Natural killer cell treated with Interleukin-12 subunit alpha and Interleukin-12 subunit beta and Interleukin-15 and Interleukin-18, amount 100 ng/mL, for 72 hours (primary cell): ENCODE results near the gene ARNT2. TPM values are rescaled to one million over a fixed set of nuclear protein-coding genes. Genes with fewer than 3 reads are reported as not detected.

Source experiments
- ATAC-seq, 2 donors: fragments of 150-1000 bp; cut with Tn5 transposase in 1 of 2; sonication (Bioruptor Pico), chemical (Tn5 transposase) in 1 of 2; 2 replicates each; pipeline ENCODE4 v1.10.0; 2021
- DNase-seq: peaks from one replicate; pipeline ENCODE4 v3.0.0; 2022; ENCODE audit warnings: low spot score
- H3K27ac Mint-ChIP-seq, 2 donors: 1 replicate in 1 of 2; 2 replicates in 1 of 2; pipeline ENCODE4 v1.8.0; 2022; ENCODE audit warnings: mixed read lengths in 2 of 2, mild to moderate bottlenecking in 1 of 2, moderate library complexity in 1 of 2
- H3K27me3 Mint-ChIP-seq, 2 donors: 1 replicate in 1 of 2; 2 replicates in 1 of 2; pipeline ENCODE4 v1.8.0; 2022; ENCODE audit warnings: mixed read lengths in 2 of 2
- H3K36me3 Mint-ChIP-seq: one replicate; pipeline ENCODE4 v1.8.0; 2022; ENCODE audit warnings: mixed read lengths
- H3K4me1 Mint-ChIP-seq, 2 donors: 1 replicate in 1 of 2; 2 replicates in 1 of 2; pipeline ENCODE4 v1.8.0; 2022; ENCODE audit warnings: low read depth in 2 of 2, mixed read lengths in 2 of 2, mild to moderate bottlenecking in 1 of 2
- H3K4me3 Mint-ChIP-seq: one replicate; pipeline ENCODE4 v1.8.0; 2022; ENCODE audit warnings: mixed read lengths
- H3K9me3 Mint-ChIP-seq: 2 replicates; pipeline ENCODE4 v1.8.0; 2022; ENCODE audit warnings: mixed read lengths
- total RNA-seq, 2 donors: library from RNA; stranded (reverse); gene quantifications; one replicate each; pipeline ENCODE4 v1.2.3, GENCODE V29; 2022

Gene ARNT2
- total RNA-seq, 2 donors from 2014 or later, result not detected

- Mint-ChIP-seq H3K36me3 (no peaks in the 10 kb centered on the region), H3K4me3 (no peak overlapping the region), H3K4me1 (no peaks in the 10 kb centered on the region), H3K27ac (no peak overlapping the region), H3K27me3 (peaks cover 3 to 28% of the 10 kb centered on the region in 2 donors), H3K9me3 (no peaks in the 10 kb centered on the region)
- ATAC-seq (no peak), DNase-seq (no peak)
These were observed 52.6 kb downstream of the ARNT2 start for GRCh38 chr15:80456517-80457492.

GRCh38 chr15:80457896-80458295 is 53.7 kb downstream of the ARNT2 start:
- H3K27ac Mint-ChIP-seq, result no peak overlapping the region
- H3K36me3 Mint-ChIP-seq, result no peaks in the 10 kb centered on the region
- H3K9me3 Mint-ChIP-seq, result no peaks in the 10 kb centered on the region
- peaks cover 3 to 25% of the 10 kb centered on the region in 2 donors for H3K27me3 Mint-ChIP-seq
- ATAC-seq, result no peak
- H3K4me3 Mint-ChIP-seq, result no peak overlapping the region
- DNase-seq, result no peak
- H3K4me1 Mint-ChIP-seq, result no peaks in the 10 kb centered on the region

GRCh38 chr15:80458580-80458979 is 54.4 kb downstream of the ARNT2 start:
- ATAC-seq, result no peak
- peaks cover 3 to 21% of the 10 kb centered on the region in 2 donors for H3K27me3 Mint-ChIP-seq
- DNase-seq, result no peak
- H3K9me3 Mint-ChIP-seq, result no peaks in the 10 kb centered on the region
- H3K27ac Mint-ChIP-seq, result no peak overlapping the region
- H3K36me3 Mint-ChIP-seq, result no peaks in the 10 kb centered on the region
- H3K4me1 Mint-ChIP-seq, result no peaks in the 10 kb centered on the region
- H3K4me3 Mint-ChIP-seq, result no peak overlapping the region

GRCh38 chr15:80459380-80459779 is 55.2 kb downstream of the ARNT2 start:
- Mint-ChIP-seq H3K27me3 (peaks cover 5 to 21% of the 10 kb centered on the region in 2 donors), H3K36me3 (no peaks in the 10 kb centered on the region), H3K4me1 (no peaks in the 10 kb centered on the region), H3K27ac (no peak overlapping the region), H3K4me3 (no peak overlapping the region), H3K9me3 (no peaks in the 10 kb centered on the region)
- ATAC-seq (no peak), DNase-seq (no peak)

- no peak overlapping the region for H3K4me3 Mint-ChIP-seq
- H3K27me3 Mint-ChIP-seq, result peaks cover 5 to 21% of the 10 kb centered on the region in 2 donors
- H3K36me3 Mint-ChIP-seq, result no peaks in the 10 kb centered on the region
- ATAC-seq (no peak), DNase-seq (no peak)
- no peaks in the 10 kb centered on the region for H3K9me3 Mint-ChIP-seq
- H3K4me1 Mint-ChIP-seq, result no peaks in the 10 kb centered on the region
- H3K27ac Mint-ChIP-seq, result no peak overlapping the region
These were observed 55.6 kb downstream of the ARNT2 start for GRCh38 chr15:80459818-80460217.

GRCh38 chr15:80461356-80462095 is 57.3 kb downstream of the ARNT2 start:
- H3K9me3 Mint-ChIP-seq, result no peaks in the 10 kb centered on the region
- peaks cover 5 to 21% of the 10 kb centered on the region in 2 donors for H3K27me3 Mint-ChIP-seq
- H3K36me3 Mint-ChIP-seq, result no peaks in the 10 kb centered on the region
- DNase-seq (no peak), ATAC-seq (peak in 1 of 2 donors; percentile 34)
- no peak overlapping the region for H3K27ac Mint-ChIP-seq
- no peak overlapping the region for H3K4me3 Mint-ChIP-seq
- no peaks in the 10 kb centered on the region for H3K4me1 Mint-ChIP-seq

- Mint-ChIP-seq H3K9me3 (no peaks in the 10 kb centered on the region), H3K27ac (no peak overlapping the region), H3K27me3 (peaks cover 6 to 24% of the 10 kb centered on the region in 2 donors), H3K4me1 (no peaks in the 10 kb centered on the region), H3K36me3 (no peaks in the 10 kb centered on the region), H3K4me3 (no peak overlapping the region)
- DNase-seq, result no peak
- ATAC-seq, result no peak
These were observed 57.9 kb downstream of the ARNT2 start for GRCh38 chr15:80462111-80462510.

- H3K4me3 Mint-ChIP-seq, result no peak overlapping the region
- peaks cover 6 to 21% of the 10 kb centered on the region in 2 donors for H3K27me3 Mint-ChIP-seq
- H3K27ac Mint-ChIP-seq, result no peak overlapping the region
- no peaks in the 10 kb centered on the region for H3K9me3 Mint-ChIP-seq
- DNase-seq (no peak), ATAC-seq (no peak)
- no peaks in the 10 kb centered on the region for H3K36me3 Mint-ChIP-seq
- no peaks in the 10 kb centered on the region for H3K4me1 Mint-ChIP-seq
These were observed 58.8 kb downstream of the ARNT2 start for GRCh38 chr15:80462836-80463512.

GRCh38 chr15:80464951-80465625 is 60.9 kb downstream of the ARNT2 start:
- Mint-ChIP-seq H3K27me3 (peaks cover 11 to 24% of the 10 kb centered on the region in 2 donors), H3K4me3 (no peak overlapping the region), H3K4me1 (no peaks in the 10 kb centered on the region), H3K27ac (no peak overlapping the region), H3K36me3 (no peaks in the 10 kb centered on the region), H3K9me3 (no peaks in the 10 kb centered on the region)
- ATAC-seq (no peak), DNase-seq (no peak)

- no peaks in the 10 kb centered on the region for H3K9me3 Mint-ChIP-seq
These were observed 61.4 kb downstream of the ARNT2 start for GRCh38 chr15:80465626-80466005.

GRCh38 chr15:80466543-80466942 is 62.4 kb downstream of the ARNT2 start:
- Mint-ChIP-seq H3K9me3 (no peaks in the 10 kb centered on the region), H3K27ac (no peak overlapping the region), H3K4me1 (no peaks in the 10 kb centered on the region), H3K36me3 (no peaks in the 10 kb centered on the region), H3K4me3 (no peak overlapping the region), H3K27me3 (peaks cover 17 to 31% of the 10 kb centered on the region in 2 donors)
- DNase-seq, result no peak
- no peak for ATAC-seq

More at GRCh38 chr15:80465626-80466005, 61.4 kb downstream of the ARNT2 start:
- H3K36me3 Mint-ChIP-seq, result no peaks in the 10 kb centered on the region
- no peak overlapping the region for H3K27ac Mint-ChIP-seq
- ATAC-seq (no peak), DNase-seq (no peak)
- no peak overlapping the region for H3K4me3 Mint-ChIP-seq
- no peaks in the 10 kb centered on the region for H3K4me1 Mint-ChIP-seq
- peaks cover 13 to 29% of the 10 kb centered on the region in 2 donors for H3K27me3 Mint-ChIP-seq

GRCh38 chr15:80467311-80467714 is 63.1 kb downstream of the ARNT2 start:
- peaks cover 17 to 39% of the 10 kb centered on the region in 2 donors for H3K27me3 Mint-ChIP-seq
- H3K27ac Mint-ChIP-seq, result no peak overlapping the region
- DNase-seq (no peak), ATAC-seq (no peak)
- no peak overlapping the region for H3K4me3 Mint-ChIP-seq
- H3K36me3 Mint-ChIP-seq, result no peaks in the 10 kb centered on the region
- no peaks in the 10 kb centered on the region for H3K4me1 Mint-ChIP-seq
- no peaks in the 10 kb centered on the region for H3K9me3 Mint-ChIP-seq

- no peak for ATAC-seq
- DNase-seq, result no peak
- H3K4me1 Mint-ChIP-seq, result no peaks in the 10 kb centered on the region
- H3K36me3 Mint-ChIP-seq, result no peaks in the 10 kb centered on the region
- H3K27me3 Mint-ChIP-seq, result peaks cover 17 to 54% of the 10 kb centered on the region in 2 donors
- H3K4me3 Mint-ChIP-seq, result no peak overlapping the region
- H3K9me3 Mint-ChIP-seq, result no peaks in the 10 kb centered on the region
- H3K27ac Mint-ChIP-seq, result no peak overlapping the region
These were observed 64.6 kb downstream of the ARNT2 start for GRCh38 chr15:80468796-80469195.
